HepG2 (cell line): ENCODE data around the gene CDK5RAP2. TPM values are rescaled to one million over a fixed set of nuclear protein-coding genes. Genes with fewer than 3 reads are reported as not detected.
A peak's percentile ranks its signal among the peaks of the same experiment; 100 is the strongest.

Experiments used
- ARID2 ChIP-seq: sonication (generic); formaldehyde crosslinking; IDR thresholded peaks from 2 replicates; pipeline ENCODE4 v1.8.1; 2022; ENCODE audit warnings: mild to moderate bottlenecking, missing genetic modification reagents, borderline replicate concordance
- CREBL2 ChIP-seq: sonication (generic); formaldehyde crosslinking; IDR thresholded peaks from 2 replicates; pipeline ENCODE4 v1.8.1; 2023; ENCODE audit warnings: missing genetic modification reagents, mild to moderate bottlenecking, borderline replicate concordance
- CSRNP1 ChIP-seq: sonication (generic); formaldehyde crosslinking; IDR thresholded peaks from 2 replicates; pipeline ENCODE4 v1.8.1; 2023; ENCODE audit warnings: mild to moderate bottlenecking, missing genetic modification reagents
- EZH2 ChIP-seq: conservative IDR thresholded peaks from 2 replicates; pipeline ENCODE4 v1.6.1; 2012; ENCODE audit warnings: mild to moderate bottlenecking, low read depth, low read length, moderate library complexity
- FOXA3 ChIP-seq: IDR thresholded peaks from 2 replicates; pipeline ENCODE4 v1.6.1; 2016; ENCODE audit warnings: missing genetic modification reagents, missing compliant biosample characterization
- HBP1 ChIP-seq: IDR thresholded peaks from 2 replicates; pipeline ENCODE4 v1.6.1; 2016; ENCODE audit warnings: low read depth, control low read depth
- KLF6 ChIP-seq: IDR thresholded peaks from 2 replicates; pipeline ENCODE4 v1.8.0; 2016; ENCODE audit warnings: missing biosample characterization, missing genetic modification reagents
- NBN ChIP-seq: fragments of 450-650 bp; conservative IDR thresholded peaks from 2 replicates; pipeline ENCODE4 v1.6.1; 2017
- NFIB ChIP-seq: sonication (generic); formaldehyde crosslinking; IDR thresholded peaks from 2 replicates; pipeline ENCODE4 v1.9.0; 2021; ENCODE audit warnings: missing genetic modification reagents, mild to moderate bottlenecking, borderline replicate concordance
- SETDB1 ChIP-seq: sonication (generic); formaldehyde crosslinking; IDR thresholded peaks from 2 replicates; pipeline ENCODE4 v1.5.1; 2020; ENCODE audit warnings: missing genetic modification reagents, mild to moderate bottlenecking, borderline replicate concordance
- SNAPC5 ChIP-seq: sonication (generic); formaldehyde crosslinking; IDR thresholded peaks from 2 replicates; pipeline ENCODE4 v1.8.1; 2023; ENCODE audit warnings: mild to moderate bottlenecking, missing genetic modification reagents, borderline replicate concordance
- ZFP82 ChIP-seq: sonication (generic); formaldehyde crosslinking; IDR thresholded peaks from 2 replicates; pipeline ENCODE4 v1.5.1; 2020; ENCODE audit warnings: mild to moderate bottlenecking, missing genetic modification reagents, borderline replicate concordance
- ZNF720 ChIP-seq: sonication (generic); formaldehyde crosslinking; IDR thresholded peaks from 2 replicates; pipeline ENCODE4 v1.4.0; 2020; ENCODE audit warnings: missing genetic modification reagents
- ZNF761 ChIP-seq: sonication (generic); formaldehyde crosslinking; conservative IDR thresholded peaks from 2 replicates; pipeline ENCODE4 v1.4.0; 2020; ENCODE audit warnings: mild to moderate bottlenecking, missing genetic modification reagents
- ZNF788 ChIP-seq: sonication (generic); formaldehyde crosslinking; IDR thresholded peaks from 2 replicates; pipeline ENCODE4 v1.5.0; 2020; ENCODE audit warnings: mild to moderate bottlenecking, missing genetic modification reagents, borderline replicate concordance
- ZZZ3 ChIP-seq: sonication (generic); formaldehyde crosslinking; IDR thresholded peaks from 2 replicates; pipeline ENCODE4 v1.4.0; 2020; ENCODE audit warnings: missing genetic modification reagents, mild to moderate bottlenecking, borderline replicate concordance
- polyA plus RNA-seq, 8 experiments: library from polyadenylated mRNA; depleted of rRNA in 3 of 8; stranded (reverse) in 7 of 8; unstranded in 1 of 8; fragments of >200 nt; fragmentation: Illumina TruSeq in 4 of 8; extraction: Trizol in 4 of 8; gene quantifications; 2 replicates each; pipeline versions ENCODE4 v1.2.1 to v1.2.3, GENCODE V29; 2011 to 2016; ENCODE audit warnings: low read depth in 4 of 8, missing spikeins in 1 of 8, mixed read lengths in 1 of 8; ENCODE audit not compliant: insufficient read depth in 1 of 8
- total RNA-seq, 5 experiments: library from RNA; depleted of rRNA; stranded (reverse); fragments of >200 nt; fragmentation: Illumina TruSeq; extraction: Trizol; gene quantifications; 2 replicates each; pipeline ENCODE4 v1.2.3, GENCODE V29; 2016; ENCODE audit warnings: low read depth in 1 of 5
- TF ChIP-seq, protein P1 (sequence below): sonication (generic); formaldehyde crosslinking; IDR thresholded peaks from 2 replicates; pipeline ENCODE4 v1.4.0; 2020; ENCODE audit warnings: missing genetic modification reagents
- TF ChIP-seq, protein P2 (sequence below): sonication (generic); formaldehyde crosslinking; conservative IDR thresholded peaks from 2 replicates; pipeline ENCODE4 v1.4.0; 2020; ENCODE audit warnings: missing genetic modification reagents
- TF ChIP-seq, protein P3 (sequence below): IDR thresholded peaks from 2 replicates; pipeline ENCODE4 v1.6.1; 2012; ENCODE audit warnings: low read depth, low read length, improper control_type of control experiment

Gene CDK5RAP2
- total and polyA plus RNA-seq, 2 of the 13 experiments (the other 11 are each of a cell fraction or from before 2014, with no cell fraction given), result 31.8 to 42.2 TPM

GRCh38 chr9:120580051-120580896 is at the start of gene CDK5RAP2 (continued):
- TF ChIP-seq, protein P1, sequence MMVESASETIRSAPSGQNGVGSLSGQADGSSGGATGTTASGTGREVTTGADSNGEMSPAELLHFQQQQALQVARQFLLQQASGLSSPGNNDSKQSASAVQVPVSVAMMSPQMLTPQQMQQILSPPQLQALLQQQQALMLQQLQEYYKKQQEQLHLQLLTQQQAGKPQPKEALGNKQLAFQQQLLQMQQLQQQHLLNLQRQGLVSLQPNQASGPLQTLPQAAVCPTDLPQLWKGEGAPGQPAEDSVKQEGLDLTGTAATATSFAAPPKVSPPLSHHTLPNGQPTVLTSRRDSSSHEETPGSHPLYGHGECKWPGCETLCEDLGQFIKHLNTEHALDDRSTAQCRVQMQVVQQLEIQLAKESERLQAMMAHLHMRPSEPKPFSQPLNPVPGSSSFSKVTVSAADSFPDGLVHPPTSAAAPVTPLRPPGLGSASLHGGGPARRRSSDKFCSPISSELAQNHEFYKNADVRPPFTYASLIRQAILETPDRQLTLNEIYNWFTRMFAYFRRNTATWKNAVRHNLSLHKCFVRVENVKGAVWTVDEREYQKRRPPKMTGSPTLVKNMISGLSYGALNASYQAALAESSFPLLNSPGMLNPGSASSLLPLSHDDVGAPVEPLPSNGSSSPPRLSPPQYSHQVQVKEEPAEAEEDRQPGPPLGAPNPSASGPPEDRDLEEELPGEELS (CRISPR knock-in tag), result no peak; the same call in 1 of the 2 replicates
- TF ChIP-seq NFIB (CRISPR knock-in tag) (no peak), ARID2 (CRISPR knock-in tag) (no peak), FOXA3 (CRISPR knock-in tag) (peak; percentile 42; the same call in 1 of the 2 replicates), SNAPC5 (CRISPR knock-in tag) (no peak), NBN (no peak), EZH2 (no peak), CREBL2 (CRISPR knock-in tag) (no peak), ZFP82 (no peak), HBP1 (CRISPR knock-in tag) (no peak), ZNF720 (no peak), ZNF788 (CRISPR knock-in tag) (peak; percentile 32; the same call in 1 of the 2 replicates), KLF6 (CRISPR knock-in tag) (no peak; the same call in 1 of the 2 replicates), ZZZ3 (CRISPR knock-in tag) (no peak), CSRNP1 (CRISPR knock-in tag) (peak; percentile 45; the same call in 1 of the 2 replicates), SETDB1 (no peak), ZNF761 (CRISPR knock-in tag) (no peak)
- TF ChIP-seq, protein P2, sequence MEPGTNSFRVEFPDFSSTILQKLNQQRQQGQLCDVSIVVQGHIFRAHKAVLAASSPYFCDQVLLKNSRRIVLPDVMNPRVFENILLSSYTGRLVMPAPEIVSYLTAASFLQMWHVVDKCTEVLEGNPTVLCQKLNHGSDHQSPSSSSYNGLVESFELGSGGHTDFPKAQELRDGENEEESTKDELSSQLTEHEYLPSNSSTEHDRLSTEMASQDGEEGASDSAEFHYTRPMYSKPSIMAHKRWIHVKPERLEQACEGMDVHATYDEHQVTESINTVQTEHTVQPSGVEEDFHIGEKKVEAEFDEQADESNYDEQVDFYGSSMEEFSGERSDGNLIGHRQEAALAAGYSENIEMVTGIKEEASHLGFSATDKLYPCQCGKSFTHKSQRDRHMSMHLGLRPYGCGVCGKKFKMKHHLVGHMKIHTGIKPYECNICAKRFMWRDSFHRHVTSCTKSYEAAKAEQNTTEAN (CRISPR knock-in tag), result no peak
- TF ChIP-seq, protein P3, sequence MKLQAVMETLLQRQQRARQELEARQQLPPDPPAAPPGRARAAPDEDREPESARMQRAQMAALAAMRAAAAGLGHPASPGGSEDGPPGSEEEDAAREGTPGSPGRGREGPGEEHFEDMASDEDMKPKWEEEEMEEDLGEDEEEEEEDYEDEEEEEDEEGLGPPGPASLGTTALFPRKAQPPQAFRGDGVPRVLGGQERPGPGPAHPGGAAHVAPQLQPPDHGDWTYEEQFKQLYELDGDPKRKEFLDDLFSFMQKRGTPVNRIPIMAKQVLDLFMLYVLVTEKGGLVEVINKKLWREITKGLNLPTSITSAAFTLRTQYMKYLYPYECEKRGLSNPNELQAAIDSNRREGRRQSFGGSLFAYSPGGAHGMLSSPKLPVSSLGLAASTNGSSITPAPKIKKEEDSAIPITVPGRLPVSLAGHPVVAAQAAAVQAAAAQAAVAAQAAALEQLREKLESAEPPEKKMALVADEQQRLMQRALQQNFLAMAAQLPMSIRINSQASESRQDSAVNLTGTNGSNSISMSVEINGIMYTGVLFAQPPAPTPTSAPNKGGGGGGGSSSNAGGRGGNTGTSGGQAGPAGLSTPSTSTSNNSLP, result 0 out of 2 replicates have a peak, but pooled peaks have one; percentile 17
